H1 (cell line): Measurements from ENCODE around the gene GPN2. TPM values are rescaled to one million over a fixed set of nuclear protein-coding genes. Genes with fewer than 3 reads are reported as not detected.

Experiments
- CTCF ChIA-PET: fragments of 300-600 bp; sonication (Branson Sonifier 250); formaldehyde crosslinking; loops from one replicate; lab custom pipeline; 2021; ENCODE audit not compliant: partially characterized antibody; lab: Charles Lee
- POLR2A ChIA-PET: fragments of 300-600 bp; sonication (Branson Sonifier 250); formaldehyde crosslinking; loops from one replicate; lab custom pipeline; 2021; ENCODE audit warnings: inconsistent platforms; ENCODE audit not compliant: partially characterized antibody; lab: Charles Lee
- DNase-seq, 2 experiments: peaks; one replicate each; pipeline versions ENCODE4 v3.0.0 to v3.0.0-alpha.2; 2010 to 2022; ENCODE audit warnings: low spot score in 2 of 2, low read depth in 1 of 2, mixed read lengths in 1 of 2
- FAIRE-seq: peaks from 2 replicates; lab custom pipeline; 2011; peaks lifted over from hg19 to GRCh38; lab: Jason Lieb, UNC
- H2AFZ ChIP-seq: 2 replicates; pipeline ENCODE4 v1.8.1; 2012; ENCODE audit warnings: low read length, inconsistent platforms
- H2AK5ac ChIP-seq: 2 replicates; pipeline ENCODE4 v1.6.1; 2013; ENCODE audit warnings: low read depth, low read length
- H2BK120ac ChIP-seq: replicated peaks from 2 replicates; pipeline ENCODE3; 2013; ENCODE audit warnings: low read depth, low read length, inconsistent platforms
- H2BK12ac ChIP-seq: 2 replicates; pipeline ENCODE4 v1.6.1; 2013; ENCODE audit warnings: low read depth, low read length
- H2BK15ac ChIP-seq: 2 replicates; pipeline ENCODE4 v1.6.1; 2013; ENCODE audit warnings: low read length
- H2BK20ac ChIP-seq: 2 replicates; pipeline ENCODE4 v1.6.1; 2013; ENCODE audit warnings: low read length
- H2BK5ac ChIP-seq: 2 replicates; pipeline ENCODE4 v1.6.1; 2013; ENCODE audit warnings: low read depth, low read length
- H3K14ac ChIP-seq: 2 replicates; pipeline ENCODE4 v1.6.1; 2013; ENCODE audit warnings: inconsistent platforms; ENCODE audit not compliant: insufficient read length
- H3K18ac ChIP-seq: 2 replicates; pipeline ENCODE4 v1.6.1; 2013; ENCODE audit warnings: low read length; ENCODE audit errors: extremely low read depth
- H3K23ac ChIP-seq: 2 replicates; pipeline ENCODE4 v1.6.1; 2013; ENCODE audit warnings: inconsistent platforms; ENCODE audit not compliant: insufficient read length
- H3K23me2 ChIP-seq: 2 replicates; pipeline ENCODE4 v1.6.1; 2013; ENCODE audit warnings: low read depth, low read length
- H3K27ac ChIP-seq: 2 replicates; pipeline ENCODE4 v1.6.1; 2011; ENCODE audit warnings: low read depth, low read length, inconsistent platforms
- H3K27me3 ChIP-seq, 4 experiments: replicated peaks in 1 of 4; 1 replicate in 1 of 4; 2 replicates in 3 of 4; pipeline versions ENCODE4 v1.6.1 to v1.8.1; 2011 to 2013; ENCODE audit warnings: low read length in 3 of 4, mild to moderate bottlenecking in 3 of 4, inconsistent platforms in 2 of 4, mixed read lengths in 2 of 4, moderate library complexity in 1 of 4; ENCODE audit not compliant: control insufficient read depth in 3 of 4, insufficient read depth in 3 of 4; ENCODE audit errors: extremely low read depth in 1 of 4
- H3K36me3 ChIP-seq, 4 experiments: 2 replicates each; pipeline versions ENCODE4 v1.6.1 to v1.8.1; 2011 to 2013; ENCODE audit warnings: mild to moderate bottlenecking in 4 of 4, low read length in 3 of 4, moderate library complexity in 2 of 4, control low read depth in 1 of 4, inconsistent platforms in 1 of 4; ENCODE audit not compliant: insufficient read depth in 4 of 4, control insufficient read depth in 2 of 4
- H3K4ac ChIP-seq: replicated peaks from 2 replicates; pipeline ENCODE3; 2013; ENCODE audit warnings: low read length, low read depth, mixed read lengths, inconsistent platforms; ENCODE audit not compliant: insufficient read length
- H3K4me1 ChIP-seq, 4 experiments: replicated peaks in 1 of 4; 1 replicate in 1 of 4; 2 replicates in 3 of 4; pipeline versions ENCODE4 v1.6.1 to v1.8.1; 2011 to 2013; ENCODE audit warnings: low read length in 3 of 4, inconsistent platforms in 2 of 4, mixed read lengths in 1 of 4; ENCODE audit not compliant: insufficient read depth in 4 of 4, control insufficient read depth in 3 of 4
- H3K4me2 ChIP-seq, 2 experiments: 2 replicates each; pipeline versions ENCODE4 v1.6.1 to v1.8.1; 2011 to 2013; ENCODE audit warnings: low read depth in 2 of 2, low read length in 2 of 2, control low read depth in 1 of 2, inconsistent platforms in 1 of 2, mild to moderate bottlenecking in 1 of 2; ENCODE audit not compliant: insufficient read depth in 1 of 2
- H3K4me3 ChIP-seq, 4 experiments: fragments of 200-600, 300-600 bp in 1 of 4; sonication (generic), shearing (Covaris generic), sonication (Bioruptor Twin) in 1 of 4; 2 replicates each; pipeline versions ENCODE4 v1.5.1 to v1.8.1; 2011 to 2016; ENCODE audit warnings: low read length in 4 of 4, low read depth in 3 of 4, control low read depth in 2 of 4, inconsistent platforms in 2 of 4, mild to moderate bottlenecking in 2 of 4, mixed read lengths in 1 of 4, moderate library complexity in 1 of 4; ENCODE audit not compliant: insufficient read depth in 2 of 4; ENCODE audit errors: extremely low read depth in 1 of 4
- H3K56ac ChIP-seq: replicated peaks from 2 replicates; pipeline ENCODE3; 2013; ENCODE audit warnings: low read depth, mild to moderate bottlenecking, mixed read lengths, low read length, inconsistent platforms; ENCODE audit not compliant: insufficient read length
- H3K79me1 ChIP-seq: 2 replicates; pipeline ENCODE4 v1.6.1; 2013; ENCODE audit warnings: low read depth, low read length, control low read depth
- H3K79me2 ChIP-seq, 2 experiments: 2 replicates each; pipeline versions ENCODE4 v1.6.1 to v1.8.1; 2012 to 2013; ENCODE audit warnings: low read length in 2 of 2, mild to moderate bottlenecking in 2 of 2, inconsistent platforms in 1 of 2; ENCODE audit not compliant: insufficient read depth in 2 of 2, control insufficient read depth in 1 of 2
- H3K9ac ChIP-seq, 4 experiments: replicated peaks in 1 of 4; 1 replicate in 1 of 4; 2 replicates in 3 of 4; pipeline versions ENCODE4 v1.6.1 to v1.8.1; 2011 to 2013; ENCODE audit warnings: low read depth in 3 of 4, low read length in 3 of 4, control low read depth in 2 of 4, mild to moderate bottlenecking in 2 of 4, moderate library complexity in 2 of 4, inconsistent platforms in 1 of 4; ENCODE audit errors: extremely low read depth in 1 of 4
- H3K9me3 ChIP-seq, 2 experiments: 2 replicates each; pipeline versions ENCODE4 v1.6.1 to v1.8.1; 2012 to 2013; ENCODE audit warnings: mild to moderate bottlenecking in 2 of 2, moderate library complexity in 2 of 2, control low read depth in 1 of 2, inconsistent platforms in 1 of 2, low read depth in 1 of 2, low read length in 1 of 2, mixed read lengths in 1 of 2; ENCODE audit not compliant: insufficient read depth in 2 of 2
- H4K20me1 ChIP-seq, 2 experiments: replicated peaks in 1 of 2; 2 replicates each; pipeline versions ENCODE3 to v1.8.1; 2011 to 2013; ENCODE audit warnings: inconsistent platforms in 2 of 2, low read length in 2 of 2, mild to moderate bottlenecking in 1 of 2; ENCODE audit not compliant: insufficient read depth in 2 of 2, control insufficient read depth in 1 of 2
- H4K5ac ChIP-seq: 2 replicates; pipeline ENCODE4 v1.6.1; 2013; ENCODE audit warnings: low read length, low read depth, mixed read lengths, inconsistent platforms; ENCODE audit not compliant: insufficient read length
- H4K8ac ChIP-seq: 2 replicates; pipeline ENCODE4 v1.8.0; 2013; ENCODE audit warnings: mild to moderate bottlenecking, moderate library complexity, low read length, inconsistent platforms; ENCODE audit not compliant: insufficient read depth; ENCODE audit errors: extremely low read depth
- H4K91ac ChIP-seq: replicated peaks from 2 replicates; pipeline ENCODE3; 2013; ENCODE audit warnings: low read length, mixed read lengths, inconsistent platforms; ENCODE audit not compliant: insufficient read length
- CBX5 ChIP-seq: fragments of 300-800, 300-1000 bp; sonication (generic); IDR thresholded peaks from 2 replicates; pipeline ENCODE4 v1.7.1; 2016; ENCODE audit warnings: antibody characterized with exemption, low read length, low read depth
- CHD1 ChIP-seq: IDR thresholded peaks from 2 replicates; pipeline ENCODE4 v1.6.1; 2012; ENCODE audit warnings: low read depth, low read length, improper control_type of control experiment
- CHD2 ChIP-seq: IDR thresholded peaks from 2 replicates; pipeline ENCODE4 v1.6.1; 2012; ENCODE audit warnings: low read length, improper control_type of control experiment
- CREB1 ChIP-seq: IDR thresholded peaks from 2 replicates; pipeline ENCODE4 v1.6.1; 2012; ENCODE audit warnings: inconsistent platforms
- FOSL1 ChIP-seq: IDR thresholded peaks from 2 replicates; pipeline ENCODE4 v1.6.1; 2011; ENCODE audit warnings: mild to moderate bottlenecking, low read depth, low read length, moderate library complexity; ENCODE audit not compliant: insufficient read depth
- GABPA ChIP-seq: IDR thresholded peaks from 2 replicates; pipeline ENCODE4 v1.6.1; 2011; ENCODE audit warnings: mild to moderate bottlenecking, low read length, moderate library complexity, borderline replicate concordance; ENCODE audit not compliant: insufficient read depth
- KDM5A ChIP-seq: fragments of 200-600 bp; IDR thresholded peaks from 2 replicates; pipeline ENCODE4 v1.7.1; 2012; ENCODE audit warnings: mild to moderate bottlenecking, low read length, inconsistent platforms, mixed read lengths
- MAFK ChIP-seq: IDR thresholded peaks from 2 replicates; pipeline ENCODE4 v1.6.1; 2012; ENCODE audit warnings: low read depth, mild to moderate bottlenecking, improper control_type of control experiment, low read length
- RAD21 ChIP-seq, 2 experiments: IDR thresholded peaks in 1 of 2; conservative IDR thresholded peaks in 1 of 2; 2 replicates each; pipeline ENCODE4 v1.6.1; 2011; ENCODE audit warnings: low read depth in 2 of 2, low read length in 2 of 2, improper control_type of control experiment in 1 of 2, inconsistent platforms in 1 of 2, mild to moderate bottlenecking in 1 of 2, moderate library complexity in 1 of 2
- RXRA ChIP-seq: IDR thresholded peaks from 2 replicates; pipeline ENCODE4 v1.6.1; 2011; ENCODE audit warnings: low read depth, mild to moderate bottlenecking, low read length, moderate library complexity; ENCODE audit not compliant: insufficient read depth
- SP2 ChIP-seq: IDR thresholded peaks from 2 replicates; pipeline ENCODE4 v1.6.1; 2012; ENCODE audit warnings: mild to moderate bottlenecking, low read length, inconsistent platforms
- SUZ12 ChIP-seq: fragments of 200-600 bp; sonication (generic); IDR thresholded peaks from 2 replicates; pipeline ENCODE4 v1.6.1; 2012; ENCODE audit warnings: mild to moderate bottlenecking, inconsistent platforms, low read length, moderate library complexity, mixed read lengths
- YY1 ChIP-seq: IDR thresholded peaks from 2 replicates; pipeline ENCODE4 v1.6.1; 2011; ENCODE audit warnings: low read depth, mild to moderate bottlenecking, low read length
- WGBS, 2 experiments: shearing (Covaris generic) in 1 of 2; methylation state at CpG; one replicate each; pipeline versions ENCODE4 v1.1.6 to v1.1.7; 2013 to 2015; ENCODE audit warnings: low lambda C conversion rate in 2 of 2, mixed read lengths in 2 of 2, inconsistent platforms in 1 of 2, low coverage in 1 of 2, missing lambda C conversion rate in 1 of 2; ENCODE audit not compliant: insufficient replicate concordance in 2 of 2, insufficient coverage in 1 of 2, insufficient read length in 1 of 2; ENCODE audit errors: extremely low coverage in 1 of 2, missing lambda C conversion rate in 1 of 2; 5-methylcytosine and 5-hydroxymethylcytosine counted together
- polyA plus RNA-seq, 7 experiments: library from polyadenylated mRNA; depleted of rRNA in 3 of 7; stranded (reverse) in 5 of 7; unstranded in 2 of 7; fragments of >200 nt in 5 of 7; fragments of 200-250 nt in 2 of 7; gene quantifications; 1 replicate in 5 of 7; 2 replicates in 1 of 7; 4 replicates in 1 of 7; pipeline versions ENCODE4 v1.2.1 to v1.2.3, GENCODE V29; 2011 to 2013; ENCODE audit warnings: missing spikeins in 2 of 7, mixed read lengths in 2 of 7
- total RNA-seq: library from RNA; stranded (reverse); fragmentation: NEBNext Ultra II Directional; extraction: Animal tissue kit (Norgen Biotek cat#: 25700); gene quantifications from 2 replicates; pipeline ENCODE4 v1.2.1, GENCODE V29; 2021
- TF ChIP-seq, protein P1 (sequence below): IDR thresholded peaks from 2 replicates; pipeline ENCODE4 v1.6.1; 2011; ENCODE audit warnings: low read depth, mild to moderate bottlenecking, low read length; ENCODE audit not compliant: insufficient read depth

GPN2 gene
- total and polyA plus RNA-seq, 2 of the 8 experiments (the other 6 are each of a cell fraction or from before 2014, with no cell fraction given), result 27.3 to 36.8 TPM

- Histone ChIP-seq H3K9me3 (no peaks in the 10 kb centered on the region), H3K18ac (no peak overlapping the region), H3K9ac (no peak overlapping the region), H2AFZ (no peak overlapping the region), H4K20me1 (peaks cover 0 to 13% of the 10 kb centered on the region in 2 experiments), H2BK15ac (no peak overlapping the region), H4K8ac (no peak overlapping the region), H3K4me1 (peaks cover 0 to 6% (median 4%) of the 10 kb centered on the region in 4 experiments; a peak in 3 of 7 replicates), H3K36me3 (peaks cover 15 to 47% (median 33%) of the 10 kb centered on the region in 4 experiments), H3K4me3 (no peak overlapping the region), H3K27ac (no peak overlapping the region), H3K4ac (no peak overlapping the region), H3K23ac (no peak overlapping the region), H4K5ac (no peak overlapping the region), H2BK120ac (no peak overlapping the region), H2BK12ac (no peak overlapping the region), H3K23me2 (peaks cover 9% of the 10 kb centered on the region), H4K91ac (no peak overlapping the region), H3K79me1 (peaks cover 11% of the 10 kb centered on the region), H3K27me3 (no peaks in the 10 kb centered on the region), H2AK5ac (no peak overlapping the region), H2BK20ac (no peak overlapping the region), H3K14ac (no peak overlapping the region), H3K79me2 (peaks cover 14 to 46% of the 10 kb centered on the region in 2 experiments), H3K56ac (no peak overlapping the region), H3K4me2 (no peak overlapping the region; a peak in 1 of 4 replicates), H2BK5ac (no peak overlapping the region)
- DNase-seq, result no peak
- FAIRE-seq, result no peak
- CTCF ChIA-PET, result interaction anchor here (0.6 to 1.2 kb wide), 4 partner anchors 11 to 430 kb away, joined by 3 to 4 read pairs (median 3); no protein-coding TSS in a partner anchor
- POLR2A ChIA-PET, result interaction anchor here (0.5 to 1.5 kb wide), 3 partner anchors 33 to 275 kb away, joined by 3 to 4 read pairs (median 4); partner anchors contain the start of gene GPN2
- 88% methylated on average over 3 of the region's 3 CpGs; no CpG with 5 or more reads in 1 of the 2 experiments for WGBS, 2 experiments
- no peak for TF ChIP-seq SP2
- TF ChIP-seq SUZ12, result no peak
- TF ChIP-seq, protein P1, sequence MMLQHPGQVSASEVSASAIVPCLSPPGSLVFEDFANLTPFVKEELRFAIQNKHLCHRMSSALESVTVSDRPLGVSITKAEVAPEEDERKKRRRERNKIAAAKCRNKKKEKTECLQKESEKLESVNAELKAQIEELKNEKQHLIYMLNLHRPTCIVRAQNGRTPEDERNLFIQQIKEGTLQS, result no peak
- no peak for TF ChIP-seq MAFK
- no peak for TF ChIP-seq YY1
- no peak for TF ChIP-seq CHD1
- TF ChIP-seq FOSL1, result no peak
- no peak for TF ChIP-seq CHD2
- no peak for TF ChIP-seq CBX5
- no peak for TF ChIP-seq KDM5A
- no peak for TF ChIP-seq GABPA
- no peak for TF ChIP-seq RXRA
- no peak for TF ChIP-seq RAD21 (IDR thresholded peaks at IDR 0.05 in 1 of 2, conservative IDR thresholded peaks at IDR 0.05 in 1 of 2; ENCODE audit: low read depth in 2 of 2, low read length in 2 of 2)
- TF ChIP-seq CREB1, result no peak
Observed at GRCh38 chr1:26923711-26924110, 33.6 kb upstream of the GPN2 start.
